Calu3 (cell line): Measurements from ENCODE around the gene SLC38A8. TPM values are rescaled to one million over a fixed set of nuclear protein-coding genes. Genes with fewer than 3 reads are reported as not detected.

Experiments
- BruUV-seq: library from RNA; stranded (reverse); fragments of 400-500 nt; replicated peaks from 2 replicates; lab custom pipeline; 2021; lab: Mats Ljungman, UMichigan
- CTCF ChIA-PET: fragments of 300-600 bp; sonication (Branson Sonifier 250); formaldehyde crosslinking; loops from one replicate; lab custom pipeline; 2022; ENCODE audit warnings: antibody characterized with exemption; lab: Charles Lee
- DNase-seq: peaks from one replicate; pipeline ENCODE4 v3.0.0; 2022
- H3K27ac Mint-ChIP-seq: one replicate; pipeline ENCODE4 v1.8.0; 2022; ENCODE audit warnings: mixed read lengths; ENCODE audit not compliant: unreplicated experiment
- H3K27me3 Mint-ChIP-seq: one replicate; pipeline ENCODE4 v1.8.0; 2022; ENCODE audit warnings: mixed read lengths; ENCODE audit not compliant: unreplicated experiment
- H3K36me3 Mint-ChIP-seq: one replicate; pipeline ENCODE4 v1.8.0; 2022; ENCODE audit warnings: mild to moderate bottlenecking, moderate library complexity, mixed read lengths; ENCODE audit not compliant: insufficient read depth, unreplicated experiment
- H3K4me1 Mint-ChIP-seq: one replicate; pipeline ENCODE4 v1.8.0; 2022; ENCODE audit warnings: mild to moderate bottlenecking, low read depth, mixed read lengths; ENCODE audit not compliant: unreplicated experiment
- H3K4me3 Mint-ChIP-seq: one replicate; pipeline ENCODE4 v1.8.0; 2022; ENCODE audit warnings: mild to moderate bottlenecking, low read depth, moderate library complexity, mixed read lengths; ENCODE audit not compliant: unreplicated experiment
- H3K9me3 Mint-ChIP-seq: one replicate; pipeline ENCODE4 v1.8.0; 2022; ENCODE audit warnings: low read depth, mixed read lengths; ENCODE audit not compliant: unreplicated experiment
- intact Hi-C: fragments of 100-400 bp; cut with micrococcal nuclease; formaldehyde crosslinking; loops from one replicate; pipeline ENCODE4 v1.10.0; 2022; ENCODE audit not compliant: unreplicated experiment
- total RNA-seq: library from RNA; stranded (reverse); gene quantifications from 2 replicates; pipeline ENCODE4 v1.2.3, GENCODE V29; 2022
- TF ChIP-seq, protein P1 (sequence below): fragments of 200-600 bp; IDR thresholded peaks from one replicate; pipeline ENCODE4 v1.8.0; 2022; ENCODE audit warnings: antibody characterized with exemption; ENCODE audit not compliant: unreplicated experiment

SLC38A8 gene
- total RNA-seq, 1 experiment from 2014 or later: not detected

DNA sequence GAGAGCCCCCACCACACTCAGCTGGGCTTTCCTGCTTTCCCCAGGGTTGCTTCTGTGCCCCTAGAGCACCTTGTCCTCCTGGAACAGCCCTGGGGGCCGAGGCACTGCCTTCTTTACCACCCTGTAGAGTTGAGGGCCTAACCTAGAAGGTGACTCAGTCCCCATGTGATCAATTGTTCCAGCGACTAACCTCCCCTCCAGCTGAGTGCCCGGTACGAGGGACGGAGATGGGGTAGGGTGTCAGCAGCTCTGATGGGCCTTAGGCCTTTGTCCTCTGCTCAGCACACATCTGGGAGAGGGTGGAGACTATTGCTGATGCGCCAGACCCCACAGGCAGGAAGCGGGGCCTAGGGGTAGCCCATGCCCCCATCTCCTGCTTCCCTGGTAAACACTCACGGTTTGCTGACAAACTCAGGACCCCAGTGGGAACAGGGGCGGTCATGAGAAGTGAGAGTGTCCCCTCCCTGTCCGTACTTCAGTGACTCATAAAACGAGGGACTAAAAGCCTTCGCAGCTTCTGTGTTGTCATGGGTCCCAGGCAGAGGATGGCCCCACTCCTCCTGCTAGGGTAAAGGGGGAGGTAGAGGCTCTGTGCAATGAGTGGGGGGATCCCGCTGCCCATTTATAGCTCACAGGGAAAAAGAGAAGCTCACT, 41.5 kb downstream of the SLC38A8 start:
- CTCF ChIA-PET: no interaction called here
- no peak for DNase-seq
- H3K4me3 Mint-ChIP-seq: no peak overlapping the region
- TF ChIP-seq, protein P1, sequence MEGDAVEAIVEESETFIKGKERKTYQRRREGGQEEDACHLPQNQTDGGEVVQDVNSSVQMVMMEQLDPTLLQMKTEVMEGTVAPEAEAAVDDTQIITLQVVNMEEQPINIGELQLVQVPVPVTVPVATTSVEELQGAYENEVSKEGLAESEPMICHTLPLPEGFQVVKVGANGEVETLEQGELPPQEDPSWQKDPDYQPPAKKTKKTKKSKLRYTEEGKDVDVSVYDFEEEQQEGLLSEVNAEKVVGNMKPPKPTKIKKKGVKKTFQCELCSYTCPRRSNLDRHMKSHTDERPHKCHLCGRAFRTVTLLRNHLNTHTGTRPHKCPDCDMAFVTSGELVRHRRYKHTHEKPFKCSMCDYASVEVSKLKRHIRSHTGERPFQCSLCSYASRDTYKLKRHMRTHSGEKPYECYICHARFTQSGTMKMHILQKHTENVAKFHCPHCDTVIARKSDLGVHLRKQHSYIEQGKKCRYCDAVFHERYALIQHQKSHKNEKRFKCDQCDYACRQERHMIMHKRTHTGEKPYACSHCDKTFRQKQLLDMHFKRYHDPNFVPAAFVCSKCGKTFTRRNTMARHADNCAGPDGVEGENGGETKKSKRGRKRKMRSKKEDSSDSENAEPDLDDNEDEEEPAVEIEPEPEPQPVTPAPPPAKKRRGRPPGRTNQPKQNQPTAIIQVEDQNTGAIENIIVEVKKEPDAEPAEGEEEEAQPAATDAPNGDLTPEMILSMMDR: no peak
- H3K27me3 Mint-ChIP-seq: peaks cover 47% of the 10 kb centered on the region
- no peaks in the 10 kb centered on the region for H3K9me3 Mint-ChIP-seq
- intact Hi-C loops: no loop called here
- H3K4me1 Mint-ChIP-seq: no peaks in the 10 kb centered on the region
- BruUV-seq: no TSS peak
- H3K27ac Mint-ChIP-seq: no peak overlapping the region
- no peaks in the 10 kb centered on the region for H3K36me3 Mint-ChIP-seq

DNA sequence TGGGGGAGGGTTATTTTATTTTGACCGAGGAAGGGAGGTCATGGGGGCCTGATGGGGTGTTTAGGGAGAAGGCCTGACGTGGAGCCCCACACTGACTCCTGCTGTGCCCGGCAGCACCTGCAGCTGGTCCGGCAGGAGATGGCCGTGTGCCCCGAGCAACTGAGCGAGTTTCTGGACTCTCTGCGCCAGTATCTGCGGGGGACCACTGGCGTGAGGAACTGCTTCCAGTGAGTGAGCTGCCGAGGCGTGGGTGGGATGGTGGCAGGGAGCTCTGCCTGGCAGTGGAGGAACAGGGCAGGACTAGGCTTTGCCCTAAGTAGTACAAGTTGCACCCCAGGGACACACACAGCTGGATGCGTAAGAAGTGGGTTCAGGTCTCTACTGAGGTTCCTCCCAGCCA, 44.5 kb downstream of the SLC38A8 start:
- intact Hi-C loops: no loop called here
- Mint-ChIP-seq H3K27me3 (peaks cover 16% of the 10 kb centered on the region), H3K27ac (no peak overlapping the region), H3K36me3 (peaks cover 11% of the 10 kb centered on the region), H3K9me3 (no peaks in the 10 kb centered on the region), H3K4me1 (peaks cover 16% of the 10 kb centered on the region), H3K4me3 (no peak overlapping the region)
- TF ChIP-seq, protein P1: no peak
- BruUV-seq: no TSS peak
- no peak for DNase-seq
- CTCF ChIA-PET: no interaction called here

DNA sequence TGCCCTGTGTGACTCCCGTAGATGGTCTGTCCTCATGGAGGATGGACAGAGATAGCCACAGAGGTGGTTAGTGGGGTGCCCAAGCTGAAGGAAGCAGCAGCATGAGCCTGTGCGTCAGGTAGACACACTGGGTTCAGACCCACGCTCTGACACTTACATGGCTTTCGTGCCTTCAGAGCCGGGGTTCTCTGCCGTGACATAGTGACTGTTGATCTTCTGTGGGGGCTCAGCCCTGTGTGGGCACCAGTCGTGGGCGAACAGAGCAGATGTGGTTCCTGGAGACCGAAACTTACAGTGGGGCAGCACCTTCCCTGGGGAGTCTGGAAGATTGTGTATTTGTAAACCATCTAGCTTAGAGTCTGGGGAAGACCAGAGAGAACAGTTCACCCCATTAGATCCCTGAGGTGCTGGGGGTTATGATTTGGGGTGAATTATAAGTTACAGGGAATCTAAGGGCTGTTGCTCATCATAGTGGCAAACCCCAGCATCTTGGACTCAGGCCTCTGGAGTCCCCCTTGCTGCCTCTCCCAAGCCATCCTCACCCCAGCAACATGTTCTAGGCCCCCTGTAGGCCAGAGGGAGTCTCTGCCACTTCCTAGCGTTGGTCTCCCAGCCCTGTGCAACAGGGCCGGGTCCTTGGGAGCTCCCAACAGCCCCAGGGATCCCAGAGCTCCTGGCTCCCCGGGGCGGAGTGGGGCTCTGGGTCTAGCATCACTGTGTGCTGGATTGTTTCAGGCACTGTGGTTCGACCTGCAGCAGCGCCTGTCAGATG, 45.9 kb downstream of the SLC38A8 start:
- CTCF ChIA-PET: no interaction called here
- Mint-ChIP-seq H3K27me3 (peaks cover 2% of the 10 kb centered on the region), H3K9me3 (peaks cover 2% of the 10 kb centered on the region), H3K27ac (no peak overlapping the region), H3K4me3 (no peak overlapping the region), H3K4me1 (peaks cover 18% of the 10 kb centered on the region), H3K36me3 (peaks cover 11% of the 10 kb centered on the region)
- intact Hi-C loops: no loop called here
- DNase-seq: no peak
- no TSS peak for BruUV-seq
- TF ChIP-seq, protein P1: no peak

DNA sequence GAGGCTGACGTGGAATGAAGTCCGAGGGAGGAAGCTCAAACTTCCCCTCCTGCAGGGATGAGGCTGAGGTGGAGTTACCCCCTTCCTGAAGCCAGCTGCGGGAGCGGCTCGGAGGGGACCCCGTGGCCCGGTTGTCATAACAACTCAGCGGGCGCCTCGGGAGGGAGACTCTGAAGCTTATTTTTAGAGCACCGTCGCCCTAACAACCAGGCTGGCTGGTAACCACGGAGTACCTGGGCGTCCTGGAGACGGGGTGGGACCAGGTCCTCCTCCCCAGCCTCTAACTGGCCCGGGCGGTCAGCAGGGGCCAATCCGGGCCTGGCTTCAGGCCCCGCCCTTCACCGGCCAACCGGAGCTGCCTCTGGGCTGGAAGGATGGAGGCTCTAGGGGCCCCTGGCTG, 46.8 kb downstream of the SLC38A8 start:
- CTCF ChIA-PET: interaction anchor here (0.5 kb wide), 1 partner anchor 32 kb away, joined by 6 read pairs; no protein-coding TSS in a partner anchor
- H3K9me3 Mint-ChIP-seq: peaks cover 2% of the 10 kb centered on the region
- H3K27ac Mint-ChIP-seq: no peak overlapping the region
- TF ChIP-seq, protein P1: no peak
- no TSS peak for BruUV-seq
- DNase-seq: no peak
- peaks cover 2% of the 10 kb centered on the region for H3K27me3 Mint-ChIP-seq
- peaks cover 18% of the 10 kb centered on the region for H3K4me1 Mint-ChIP-seq
- H3K4me3 Mint-ChIP-seq: no peak overlapping the region
- intact Hi-C loops: no loop called here
- H3K36me3 Mint-ChIP-seq: peaks cover 11% of the 10 kb centered on the region
